HS-5 (cell line): ENCODE data around the gene NR1D1.
"Not testable (repeated sequence)": the region's sequence is repeated elsewhere in the genome, so short reads cannot be mapped to it uniquely, and the experiment has no call there.

Experiments used
- DNase-seq: peaks from one replicate; pipeline ENCODE4 v3.0.0-alpha.2; 2012; ENCODE audit warnings: low read depth

The NR1D1 gene

DNA sequence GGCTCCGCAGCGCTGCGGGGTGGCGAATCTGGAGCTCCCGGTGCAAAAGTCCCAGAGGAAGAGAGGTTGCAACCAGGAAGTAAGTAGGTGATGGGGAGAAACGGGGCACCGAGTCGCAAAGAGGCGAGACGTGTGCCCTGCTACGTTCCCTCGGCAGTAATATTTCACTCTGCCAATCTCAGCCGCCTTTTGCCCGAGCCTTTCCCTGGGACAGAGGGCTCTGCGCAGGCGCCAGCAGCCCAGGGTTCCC, at the start of gene NR1D1:
Gene NR1D1 (minus strand): TSS at position 171 of the 250 bp plus-strand sequence. CDS start 495 bp downstream, outside the sequence.
- DNase-seq, result no peak

DNA sequence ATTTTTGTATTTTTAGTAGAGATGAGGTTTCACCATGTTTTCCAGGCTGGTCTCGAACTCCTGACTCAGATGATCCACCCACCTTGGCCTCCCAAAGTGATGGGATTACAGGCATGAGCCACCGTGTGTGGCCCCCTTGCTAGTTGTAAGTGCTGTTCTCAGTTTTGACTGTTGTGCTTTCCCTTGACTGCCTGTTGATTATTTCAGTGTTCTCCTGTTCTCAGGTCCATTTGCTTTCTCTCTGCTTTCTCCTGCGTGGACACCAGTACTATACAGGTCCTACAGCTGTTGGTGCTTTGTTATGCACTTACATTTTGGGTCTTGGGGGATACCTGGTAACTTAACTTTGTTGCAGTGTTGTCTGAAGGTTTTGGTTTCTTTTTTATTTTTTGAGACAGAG, 48.1 kb upstream of the NR1D1 start:
- no peak for DNase-seq

DNA sequence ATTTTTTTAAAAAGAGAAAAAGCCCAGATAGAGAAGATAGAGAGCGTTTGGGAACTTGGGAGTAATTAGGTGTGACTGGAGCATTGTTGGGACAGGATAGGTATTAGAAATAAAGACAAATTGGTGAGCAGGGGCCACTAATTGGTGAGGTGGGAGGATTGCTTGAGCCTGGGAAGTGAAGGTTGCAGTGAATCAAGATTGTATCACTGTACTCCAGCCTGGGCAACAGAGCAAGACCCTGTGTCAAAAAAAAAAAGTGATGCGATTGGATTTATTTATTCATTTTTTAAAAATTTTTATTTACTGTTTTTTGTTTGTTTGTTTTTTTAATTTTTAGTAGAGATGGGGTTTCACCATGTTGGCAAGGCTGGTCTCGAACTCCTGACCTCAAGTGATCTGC, 45.1 kb upstream of the NR1D1 start:
- DNase-seq, result no peak

DNA sequence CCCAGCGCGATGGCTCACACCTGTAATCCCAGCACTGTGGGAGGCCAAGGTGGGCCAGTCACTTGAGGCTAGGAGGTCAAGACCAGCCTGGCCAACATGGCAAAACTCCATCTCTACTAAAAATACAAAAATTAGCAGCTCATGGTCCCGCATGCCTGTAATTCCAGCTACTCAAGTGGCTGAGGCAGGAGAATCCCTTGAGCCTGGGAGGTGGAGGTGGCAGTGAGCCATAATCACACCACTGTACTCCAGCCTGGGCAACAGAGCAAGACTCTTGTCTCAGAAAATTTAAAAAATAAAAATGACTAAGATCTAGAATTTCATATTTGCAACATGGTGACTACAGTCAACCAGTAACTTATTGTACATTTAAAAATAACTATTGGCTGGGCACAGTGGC, 42.8 kb upstream of the NR1D1 start:
- not testable (repeated sequence) for DNase-seq

DNA sequence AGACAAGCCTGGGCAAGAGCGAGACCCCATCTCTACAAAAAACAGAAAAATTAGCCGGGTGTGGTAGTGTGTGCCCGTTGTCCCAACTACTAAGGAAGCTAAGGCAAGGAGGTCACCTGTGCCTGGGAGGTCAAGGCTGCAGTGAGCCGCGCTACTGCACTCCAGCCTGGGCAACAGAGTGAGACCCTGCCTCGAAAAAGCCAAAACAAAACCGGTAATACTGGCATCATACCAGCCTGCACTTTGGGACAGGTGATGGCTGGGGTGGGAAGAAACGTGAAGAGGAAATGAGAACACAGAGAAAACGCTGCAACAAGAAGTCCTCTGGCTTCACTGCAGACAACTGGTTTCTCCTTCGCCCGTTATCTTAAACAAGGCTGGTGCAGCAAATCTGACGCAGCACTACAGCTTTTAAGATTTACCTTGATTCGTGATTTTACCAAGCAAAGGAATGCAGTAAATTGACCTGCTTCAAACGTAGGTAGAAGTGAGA, 39.2 kb upstream of the NR1D1 start:
- no peak for DNase-seq

DNA sequence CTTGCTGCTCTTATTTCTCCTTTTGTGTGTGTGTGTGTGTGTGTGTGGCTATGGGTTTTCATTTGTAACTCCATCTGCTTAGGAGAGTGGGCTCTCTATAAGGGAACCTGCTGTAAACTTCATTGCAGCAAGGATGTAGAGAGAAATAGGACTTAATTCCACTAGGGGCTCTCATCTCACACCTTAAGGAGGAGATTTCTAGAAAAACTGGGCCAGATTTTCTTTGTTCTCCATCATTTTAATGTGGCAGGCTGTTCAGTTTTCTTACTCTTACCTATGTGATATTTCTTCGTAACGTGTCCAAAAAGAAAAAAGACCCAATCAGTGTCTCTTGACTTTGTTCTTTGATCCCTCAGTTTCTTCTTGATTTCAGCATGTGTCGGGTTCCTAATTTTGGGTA, 35.4 kb upstream of the NR1D1 start:
- DNase-seq, result no peak

DNA sequence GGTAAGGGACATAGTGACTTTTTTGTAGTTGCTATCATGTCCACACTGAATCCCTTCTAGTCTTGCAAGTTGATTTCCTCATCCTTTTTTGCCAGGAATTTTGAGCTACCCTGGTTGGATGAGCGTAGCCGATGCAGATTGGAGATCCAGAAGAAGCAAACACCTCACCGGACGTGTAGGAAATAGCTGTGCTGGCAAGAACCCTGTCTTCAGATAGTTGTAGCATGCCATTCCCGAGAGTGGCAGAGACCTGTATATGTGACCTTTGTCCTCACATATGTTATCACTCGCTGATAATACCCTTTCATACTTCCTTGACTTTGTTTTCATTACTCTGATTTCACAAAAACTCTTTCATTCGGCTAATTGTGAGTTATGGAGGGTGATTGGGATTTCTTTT, 33.8 kb upstream of the NR1D1 start:
- DNase-seq, result no peak

DNA sequence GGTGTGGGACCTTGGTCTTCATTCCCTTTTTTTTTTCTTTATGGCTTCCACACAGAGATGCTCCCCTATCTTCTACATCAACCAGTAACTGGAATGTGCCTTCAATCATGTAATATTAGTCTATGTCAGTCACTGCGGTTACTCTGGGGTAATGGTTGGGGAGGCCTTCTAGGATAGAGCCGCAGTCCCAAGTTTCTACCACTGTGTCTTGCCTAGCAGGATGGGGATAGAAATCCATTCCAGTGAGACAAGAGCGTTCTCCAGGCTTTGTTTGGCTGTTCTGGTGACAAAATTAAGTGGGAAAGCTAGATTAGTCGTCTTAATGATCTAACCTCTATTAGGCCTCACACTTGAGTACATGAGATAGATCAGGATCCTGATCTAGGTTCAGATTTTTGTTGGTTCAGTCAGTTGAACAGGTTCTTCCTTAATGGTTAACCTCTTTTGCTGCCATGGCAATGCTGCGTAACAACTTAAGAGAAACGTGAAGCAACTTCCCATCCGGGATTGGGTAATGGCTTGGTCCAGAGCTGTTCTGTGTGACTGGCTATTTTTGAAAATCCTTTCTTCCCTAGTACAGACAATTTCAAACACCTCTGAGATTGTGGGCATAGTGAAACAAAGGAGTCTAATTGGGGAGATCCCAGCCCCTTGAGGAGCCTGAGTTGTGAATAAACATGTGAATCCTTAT, 30.1 kb upstream of the NR1D1 start:
- no peak for DNase-seq

DNA sequence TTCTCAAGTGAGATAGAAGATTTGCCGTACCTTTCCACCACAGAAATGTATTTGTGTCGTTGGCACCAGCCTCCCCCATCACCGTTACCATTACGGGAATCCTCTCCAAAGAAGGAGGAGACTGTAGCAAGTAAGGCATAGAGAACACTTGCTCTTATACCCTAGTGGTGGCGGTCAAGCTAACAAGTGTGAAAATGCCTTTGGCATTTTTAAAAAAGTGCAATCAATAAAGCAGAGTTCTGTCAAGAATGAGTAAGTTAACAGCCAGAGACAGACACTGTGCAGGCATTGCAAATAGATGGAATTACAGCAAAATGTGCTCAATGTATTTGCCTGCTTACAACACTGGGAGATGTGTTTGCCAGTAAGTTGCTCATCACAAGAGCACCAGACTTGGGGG, 29.1 kb upstream of the NR1D1 start:
- DNase-seq, result no peak

DNA sequence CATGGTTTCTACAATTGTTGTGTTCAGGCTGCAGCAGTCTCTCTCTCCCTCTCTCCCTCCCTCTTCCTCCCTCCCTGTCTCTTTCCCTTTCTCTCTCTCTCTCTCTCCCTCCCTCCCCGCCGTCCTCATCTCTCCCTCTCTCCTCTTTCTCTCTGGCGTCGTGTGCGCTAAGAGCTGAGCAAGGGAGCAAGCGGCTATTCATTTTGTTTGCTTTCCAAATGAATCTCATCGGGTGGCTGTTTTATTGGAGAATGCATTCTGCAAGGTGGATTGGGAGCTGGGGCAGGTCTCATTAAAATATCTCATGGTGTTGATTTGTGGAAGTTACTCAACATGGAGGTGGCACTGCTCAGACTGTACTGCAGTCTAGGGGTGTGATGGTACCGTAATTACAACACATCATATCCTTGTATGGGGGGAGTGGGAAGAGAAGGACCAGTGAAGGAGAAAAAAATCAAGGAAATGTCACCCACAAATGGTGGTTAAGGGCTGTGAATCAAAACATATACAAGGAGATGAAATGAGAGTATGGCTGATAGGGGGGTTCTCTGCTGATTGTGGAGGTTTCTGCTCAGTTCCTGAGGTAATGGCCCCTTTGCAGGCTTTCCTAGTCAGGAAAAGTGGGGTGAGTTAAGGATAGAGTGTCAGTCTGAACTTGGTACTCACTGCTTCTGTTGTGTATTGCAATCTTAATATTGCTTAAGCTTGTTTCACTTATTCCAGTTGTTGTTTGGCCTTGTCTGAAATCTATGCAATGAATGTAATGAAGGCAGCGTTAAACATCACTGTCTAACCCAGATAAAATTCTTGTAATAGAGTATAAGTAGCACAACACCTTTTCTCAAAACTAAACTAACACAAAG, 24.1 kb upstream of the NR1D1 start:
- DNase-seq, result no peak

DNA sequence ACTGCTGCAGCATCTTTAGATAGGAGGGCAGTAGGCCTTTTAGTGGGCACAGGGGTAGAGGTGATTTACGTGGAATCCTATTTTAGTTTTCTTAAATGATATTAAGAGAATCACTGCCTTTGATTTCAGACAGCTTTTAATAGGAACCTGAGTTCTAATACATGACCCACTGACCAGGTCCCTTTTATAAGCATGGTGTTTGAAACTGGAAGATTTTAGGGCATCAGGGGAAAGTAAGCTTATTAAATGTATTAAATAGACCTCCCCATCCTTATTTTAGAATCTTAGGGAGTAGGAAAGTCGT, 23.4 kb upstream of the NR1D1 start:
- no peak for DNase-seq

DNA sequence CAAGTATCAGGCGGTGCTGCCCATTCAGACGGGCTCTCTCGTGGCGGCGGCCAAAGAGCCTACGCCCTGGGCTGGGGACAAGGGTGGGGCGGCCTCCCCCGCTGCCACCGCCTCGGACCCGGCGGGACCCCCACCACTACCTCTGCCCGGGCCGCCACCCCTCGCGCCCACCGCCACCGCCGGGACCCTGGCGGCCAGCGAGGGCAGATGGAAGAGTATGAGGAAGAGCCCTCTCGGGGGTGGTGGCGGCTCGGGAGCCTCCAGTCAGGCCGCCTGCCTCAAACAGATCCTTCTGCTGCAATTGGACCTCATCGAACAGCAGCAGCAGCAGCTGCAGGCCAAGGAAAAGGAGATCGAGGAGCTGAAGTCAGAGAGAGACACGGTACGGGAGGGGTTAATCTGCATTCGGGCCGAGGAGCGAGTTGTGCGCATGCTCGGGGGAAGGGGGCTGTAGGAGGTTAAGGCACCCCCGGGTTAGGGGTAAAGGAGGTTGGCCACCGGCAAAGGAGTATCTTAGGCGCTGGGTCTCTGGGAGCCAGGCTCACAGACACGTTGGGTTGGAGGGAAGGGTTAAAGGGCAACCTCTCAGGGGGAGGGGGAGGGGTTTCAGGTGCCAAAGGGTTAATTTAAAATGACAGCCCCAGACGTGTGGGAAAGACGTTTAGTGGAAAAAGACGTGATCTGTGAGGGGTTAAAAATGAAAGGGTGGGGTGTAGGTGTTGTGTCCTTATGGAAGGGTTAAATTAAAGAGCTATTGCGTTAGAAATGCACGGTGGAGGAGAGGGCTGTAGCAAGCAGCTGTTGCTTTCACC, 22.8 kb upstream of the NR1D1 start:
- DNase-seq, result no peak

DNA sequence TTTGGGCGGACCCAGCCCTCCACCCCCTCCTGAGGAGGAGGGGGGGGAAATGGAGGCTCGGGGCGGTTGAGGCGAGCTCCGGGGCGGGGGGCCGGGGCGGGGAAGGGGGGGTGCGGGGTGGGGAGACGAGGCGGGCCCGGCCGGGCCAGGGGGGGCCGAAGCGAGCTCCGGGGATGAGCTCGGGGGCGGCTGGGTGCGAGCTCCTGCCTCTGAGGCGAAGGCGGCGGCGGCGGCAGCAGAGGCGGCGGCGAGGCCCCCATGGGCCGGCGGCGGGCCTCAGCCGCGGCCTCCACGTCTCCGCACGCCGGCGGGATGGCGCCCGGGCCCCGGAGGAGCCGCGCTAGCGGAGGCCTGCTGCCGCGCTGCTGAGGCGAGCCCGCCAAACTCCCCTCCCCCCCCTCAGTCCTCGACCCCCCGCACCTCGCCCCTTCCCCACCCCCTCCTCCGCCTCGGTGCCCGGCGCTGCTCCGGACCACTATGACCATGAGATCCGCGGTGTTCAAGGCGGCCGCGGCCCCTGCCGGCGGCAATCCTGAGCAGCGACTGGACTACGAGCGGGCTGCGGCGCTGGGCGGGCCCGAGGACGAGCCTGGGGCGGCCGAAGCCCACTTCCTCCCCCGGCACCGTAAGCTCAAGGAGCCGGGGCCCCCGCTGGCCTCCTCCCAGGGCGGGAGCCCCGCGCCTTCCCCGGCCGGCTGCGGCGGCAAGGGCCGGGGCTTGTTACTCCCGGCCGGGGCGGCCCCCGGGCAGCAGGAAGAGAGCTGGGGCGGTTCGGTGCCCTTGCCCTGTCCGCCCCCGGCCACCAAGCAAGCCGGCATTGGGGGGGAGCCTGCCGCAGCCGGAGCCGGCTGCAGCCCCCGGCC, 22.0 kb upstream of the NR1D1 start:
- no peak for DNase-seq

DNA sequence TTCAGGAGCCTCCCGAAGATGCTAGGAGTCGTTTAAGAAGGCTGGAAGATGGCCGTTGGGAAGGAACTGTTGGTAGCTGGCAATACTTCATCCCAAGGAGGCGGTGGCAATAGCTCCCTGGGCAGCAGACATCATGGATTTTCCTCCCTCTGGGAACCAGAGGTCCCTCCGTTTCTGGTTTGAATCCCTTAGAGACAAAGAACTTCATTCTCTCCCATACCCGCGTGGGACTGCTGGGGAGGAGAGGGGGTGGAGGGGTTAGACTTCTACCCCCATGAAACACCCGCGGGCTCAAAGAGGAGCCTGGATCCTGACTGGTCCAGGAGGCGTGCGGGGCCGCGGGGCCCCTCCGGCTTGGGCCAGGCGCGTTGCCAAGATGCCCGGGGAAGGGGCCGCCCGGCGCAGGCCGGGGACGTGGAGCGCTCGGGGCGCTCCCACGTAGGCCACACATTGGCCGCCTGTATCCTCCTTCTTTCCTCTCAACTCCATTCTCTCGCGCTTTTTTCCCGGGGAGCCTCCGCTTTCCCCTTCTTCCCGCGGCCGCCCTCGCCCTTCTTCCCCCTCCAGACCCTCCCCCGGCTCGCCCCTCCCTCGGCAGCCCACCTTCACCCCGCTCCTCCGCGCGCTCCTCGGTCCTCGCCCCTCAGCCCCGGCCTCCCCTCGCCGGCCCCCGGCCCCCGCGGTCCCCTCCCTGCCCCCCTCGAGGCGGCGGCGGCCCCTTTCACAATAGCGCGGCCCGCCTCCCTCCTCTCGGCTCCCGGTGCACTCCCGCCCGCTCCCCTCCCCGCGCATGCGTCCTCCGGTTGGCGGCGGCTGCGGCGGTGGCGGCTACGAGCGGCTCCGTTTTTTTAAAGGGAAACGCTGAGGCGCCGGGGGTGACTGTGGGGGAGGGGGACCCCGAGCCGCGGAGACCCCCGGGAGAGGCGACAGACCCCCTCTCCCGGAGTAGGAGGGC, 21.1 kb upstream of the NR1D1 start, which contains the start of gene MSL1:
Gene MSL1 (plus strand): TSS at position 791 of the 955 bp plus-strand sequence. CDS start 642 bp downstream, outside the sequence.
- no peak for DNase-seq

DNA sequence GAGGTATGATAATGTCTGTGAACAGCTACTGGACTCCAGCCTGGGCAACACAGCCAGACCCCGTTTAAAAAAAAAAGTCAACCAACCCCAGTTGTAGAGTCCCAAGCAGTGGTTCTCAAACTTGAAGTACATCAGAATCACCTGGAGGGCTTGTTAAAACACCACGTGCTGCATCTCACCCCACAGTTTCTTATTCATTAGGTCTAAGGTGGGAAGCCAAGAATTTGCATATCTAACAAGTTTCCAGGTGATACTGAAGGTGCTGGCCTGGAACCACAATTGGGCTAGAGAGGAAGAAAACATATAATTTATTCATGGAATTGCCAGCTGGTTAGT, 14.7 kb upstream of the NR1D1 start:
- no peak for DNase-seq

DNA sequence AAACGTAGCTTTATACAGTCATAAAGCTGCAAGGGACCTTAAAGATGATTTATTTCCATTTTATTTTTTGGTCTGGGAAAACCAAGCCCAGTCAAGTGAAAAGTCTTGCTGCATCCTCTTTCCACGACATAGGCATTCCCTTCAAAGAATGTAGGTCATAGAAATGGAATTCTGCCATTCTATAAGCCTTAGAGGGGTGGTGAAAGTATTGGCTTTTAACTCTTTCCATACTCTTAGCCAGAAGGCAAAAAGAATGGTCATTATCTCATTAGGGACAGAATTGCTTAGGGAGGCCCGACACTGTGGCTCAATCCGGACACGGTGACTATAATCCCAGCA, 13.5 kb upstream of the NR1D1 start:
- DNase-seq, result no peak

DNA sequence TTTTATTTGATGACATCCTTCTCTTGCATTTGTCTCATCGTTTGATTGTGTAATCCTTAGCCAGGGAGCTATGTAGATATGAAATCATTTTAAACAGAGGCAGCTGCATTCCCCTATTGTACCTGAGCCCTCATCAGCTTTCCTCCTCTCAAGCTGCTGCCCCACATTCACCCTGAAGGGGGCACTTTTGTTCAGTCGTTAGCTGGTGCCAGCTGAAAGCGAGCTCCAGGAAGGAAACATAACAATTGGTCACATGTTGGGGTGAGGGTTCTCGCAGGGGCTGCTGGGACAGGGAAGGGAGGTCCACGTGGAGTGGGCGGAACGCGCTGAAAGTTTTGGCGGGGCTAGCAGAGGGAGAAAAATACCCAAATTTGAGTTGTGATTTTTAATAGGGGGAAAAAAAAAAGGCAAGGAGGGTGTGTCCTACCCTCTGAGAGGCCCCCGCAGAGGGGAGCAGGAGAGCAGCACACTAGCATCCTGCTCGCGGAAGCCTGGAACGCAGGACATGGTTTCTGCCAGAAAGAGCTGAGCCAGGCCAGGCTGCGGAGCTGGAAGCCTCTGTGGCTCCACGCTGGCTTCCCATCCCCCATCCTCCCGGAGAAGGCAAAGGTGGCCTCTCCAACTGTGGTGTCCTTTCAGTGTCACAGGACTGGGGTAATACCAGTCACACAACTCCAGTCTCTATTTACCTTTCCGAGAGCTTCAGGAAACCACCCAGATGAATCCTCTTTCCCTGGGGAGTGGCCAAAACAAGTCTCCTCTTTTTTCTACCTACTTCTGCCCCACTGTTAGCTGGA, 12.9 kb upstream of the NR1D1 start:
- DNase-seq, result peak; percentile 91

DNA sequence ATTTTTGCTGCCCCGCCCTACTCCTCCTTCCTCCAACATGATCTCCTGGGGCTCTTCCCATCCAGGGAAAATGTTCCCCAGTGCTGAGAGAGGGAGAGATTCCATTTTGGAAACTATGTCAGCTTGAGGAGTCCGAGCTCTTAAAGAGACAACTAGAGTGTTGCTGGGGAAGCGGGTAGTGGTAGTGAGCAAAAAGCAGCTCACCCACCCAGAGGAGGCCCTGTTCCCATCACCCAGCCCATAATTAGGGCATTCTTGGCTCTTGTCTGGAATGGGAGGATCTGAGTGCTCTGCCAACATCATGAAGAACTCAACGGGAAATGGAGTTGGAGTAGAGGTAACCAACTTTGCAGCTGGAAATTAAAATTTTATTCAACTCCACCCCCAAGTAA, 12.3 kb upstream of the NR1D1 start:
- DNase-seq, result no peak

DNA sequence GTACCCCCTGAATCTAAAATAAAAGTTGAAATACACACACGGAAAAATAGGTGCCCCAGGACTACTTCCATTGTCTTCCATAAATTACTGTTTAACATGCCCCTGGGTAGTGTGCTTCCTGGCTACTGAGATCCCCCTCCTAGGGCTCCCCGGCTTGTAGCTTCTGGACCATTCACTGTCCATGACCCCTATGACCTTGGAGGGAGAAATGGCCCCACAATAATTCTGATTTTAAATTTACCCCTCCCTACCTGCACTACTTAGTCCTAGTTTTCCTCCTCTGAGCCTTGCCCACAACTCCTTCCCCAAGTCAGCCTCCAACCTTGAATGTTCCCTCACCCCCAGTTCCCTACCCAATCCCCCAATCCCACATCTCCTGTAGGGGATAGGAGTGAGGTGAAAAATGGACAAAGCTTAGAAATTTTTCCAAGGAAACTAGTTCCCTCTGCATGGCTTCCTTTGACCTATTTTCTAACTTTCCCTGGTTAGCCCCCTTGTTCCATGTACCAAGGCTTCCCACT, 11.9 kb upstream of the NR1D1 start:
- DNase-seq, result no peak
